Caco-2 (cell line): ENCODE measurements around the gene ABHD4. TPM values are rescaled to one million over a fixed set of nuclear protein-coding genes. Genes with fewer than 3 reads are reported as not detected.
"Not testable (repeated sequence)": the region's sequence is repeated elsewhere in the genome, so short reads cannot be mapped to it uniquely, and the experiment has no call there.

Experiments
- BruUV-seq: library from RNA; stranded (reverse); fragments of 400-500 nt; replicated peaks from 2 replicates; lab custom pipeline; 2021; lab: Mats Ljungman, UMichigan
- CTCF ChIA-PET: fragments of 300-600 bp; sonication (Branson Sonifier 250); formaldehyde crosslinking; loops from one replicate; lab custom pipeline; 2022; ENCODE audit warnings: antibody characterized with exemption; lab: Charles Lee
- POLR2A ChIA-PET: fragments of 300-600 bp; sonication (Branson Sonifier 250); formaldehyde crosslinking; loops from one replicate; lab custom pipeline; 2022; ENCODE audit warnings: antibody characterized with exemption; lab: Charles Lee
- DNase-seq, 2 experiments: peaks; one replicate each; pipeline versions ENCODE4 v3.0.0 to v3.0.0-alpha.2; 2020 to 2022
- H3K27me3 ChIP-seq: replicated peaks from 2 replicates; pipeline ENCODE4 v1.6.0; 2011; ENCODE audit warnings: low read length; ENCODE audit not compliant: control insufficient read depth, insufficient read depth
- H3K36me3 ChIP-seq: 2 replicates; pipeline ENCODE4 v1.5.1; 2011; ENCODE audit warnings: low read length; ENCODE audit not compliant: control insufficient read depth, insufficient read depth
- H3K4me1 ChIP-seq: fragments of 250-450 bp; sonication (Bioruptor Pico); 2 replicates; pipeline ENCODE4 v1.5.1; 2020; ENCODE audit warnings: mild to moderate bottlenecking
- H3K4me3 ChIP-seq: 2 replicates; pipeline ENCODE4 v1.5.1; 2011; ENCODE audit warnings: low read depth, mild to moderate bottlenecking, control low read depth, low read length
- H3K9me3 ChIP-seq: fragments of 250-450 bp; sonication (Bioruptor Pico); 2 replicates; pipeline ENCODE4 v1.5.1; 2020; ENCODE audit warnings: mild to moderate bottlenecking, moderate library complexity
- H3K27ac Mint-ChIP-seq: one replicate; pipeline ENCODE4 v1.8.0; 2022; ENCODE audit warnings: mixed read lengths; ENCODE audit not compliant: unreplicated experiment
- H3K27me3 Mint-ChIP-seq: one replicate; pipeline ENCODE4 v1.8.0; 2022; ENCODE audit warnings: mixed read lengths; ENCODE audit not compliant: insufficient read depth, unreplicated experiment
- H3K36me3 Mint-ChIP-seq: one replicate; pipeline ENCODE4 v1.8.0; 2022; ENCODE audit warnings: mild to moderate bottlenecking, mixed read lengths; ENCODE audit not compliant: insufficient read depth, unreplicated experiment
- H3K4me1 Mint-ChIP-seq: one replicate; pipeline ENCODE4 v1.8.0; 2022; ENCODE audit warnings: low read depth, mixed read lengths; ENCODE audit not compliant: unreplicated experiment
- H3K4me3 Mint-ChIP-seq: one replicate; pipeline ENCODE4 v1.8.0; 2022; ENCODE audit warnings: mild to moderate bottlenecking, moderate library complexity, mixed read lengths; ENCODE audit not compliant: unreplicated experiment
- H3K9me3 Mint-ChIP-seq: one replicate; pipeline ENCODE4 v1.8.0; 2022; ENCODE audit warnings: mixed read lengths; ENCODE audit not compliant: unreplicated experiment
- CTCF ChIP-seq, 2 experiments: fragments of 200-600 bp in 1 of 2; IDR thresholded peaks; 1 replicate in 1 of 2; 2 replicates in 1 of 2; pipeline versions ENCODE4 v1.5.1 to v1.8.0; 2011 to 2022; ENCODE audit warnings: antibody characterized with exemption in 1 of 2, control low read depth in 1 of 2, inconsistent platforms in 1 of 2, low read depth in 1 of 2, low read length in 1 of 2, mild to moderate bottlenecking in 1 of 2, moderate library complexity in 1 of 2; ENCODE audit not compliant: insufficient read depth in 1 of 2, severe bottlenecking in 1 of 2, unreplicated experiment in 1 of 2
- intact Hi-C: fragments of 100-400 bp; cut with micrococcal nuclease; formaldehyde crosslinking; loops from one replicate; pipeline ENCODE4 v1.10.0; 2022; ENCODE audit not compliant: unreplicated experiment
- total RNA-seq: library from RNA; stranded (reverse); gene quantifications from 2 replicates; pipeline ENCODE4 v1.2.3, GENCODE V29; 2022

ABHD4 gene
- total RNA-seq, 1 experiment from 2014 or later = 73.5 TPM

- Histone ChIP-seq H3K36me3 (no peaks in the 10 kb centered on the region), H3K27me3 (no peaks in the 10 kb centered on the region), H3K9me3 (no peaks in the 10 kb centered on the region), H3K4me1 (peaks cover 27% of the 10 kb centered on the region), H3K4me3 (no peak overlapping the region)
- POLR2A ChIA-PET = interaction anchor here (0.5 to 0.8 kb wide), 2 partner anchors 37 to 356 kb away, joined by 3 to 5 read pairs; partner anchors contain the start of gene DAD1
- H3K4me3 Mint-ChIP-seq = no peak overlapping the region
- no peak for DNase-seq
- no peak overlapping the region for H3K27ac Mint-ChIP-seq
- intact Hi-C loops = loop anchor here (10.0 kb wide), 1 partner anchor 238 kb away; no protein-coding TSS in a partner anchor
- no peaks in the 10 kb centered on the region for H3K9me3 Mint-ChIP-seq
- no peak for TF ChIP-seq CTCF (IDR thresholded peaks at IDR 0.05; ENCODE audit: insufficient read depth in 1 of 2, low read depth in 1 of 2, low read length in 1 of 2, severe bottlenecking in 1 of 2, unreplicated experiment in 1 of 2)
- CTCF ChIA-PET = interaction anchor here (1.4 to 2.1 kb wide), 2 partner anchors 18 to 101 kb away, joined by 6 to 11 read pairs; no protein-coding TSS in a partner anchor
- no TSS peak for BruUV-seq
- H3K27me3 Mint-ChIP-seq = no peaks in the 10 kb centered on the region
- H3K4me1 Mint-ChIP-seq = peaks cover 24% of the 10 kb centered on the region
- peaks cover 6% of the 10 kb centered on the region for H3K36me3 Mint-ChIP-seq
Measured at GRCh38 chr14:22552827-22553076, 45.3 kb upstream of the ABHD4 start.

DNA sequence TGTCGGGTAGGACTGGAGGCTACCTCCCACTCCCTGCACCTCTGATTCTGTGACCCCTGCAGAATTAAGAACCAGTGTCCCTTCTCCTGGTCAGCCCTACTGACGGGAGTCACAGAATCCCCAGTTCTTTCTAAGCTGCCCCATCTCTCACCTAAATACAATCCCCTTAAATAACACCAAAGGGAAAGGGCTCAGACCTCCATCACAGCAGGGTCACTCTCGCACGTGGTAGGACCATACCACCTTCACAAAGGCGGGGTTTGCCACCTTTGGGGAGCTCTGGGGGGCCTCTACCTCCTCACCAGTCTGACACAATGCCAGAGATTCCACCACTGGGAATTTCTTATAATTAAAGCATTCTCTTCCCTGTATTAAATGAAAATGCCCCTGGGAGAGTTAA, 44.7 kb upstream of the ABHD4 start:
- no TSS peak for BruUV-seq
- Mint-ChIP-seq H3K36me3 (peaks cover 1% of the 10 kb centered on the region), H3K4me3 (no peak overlapping the region), H3K27me3 (no peaks in the 10 kb centered on the region), H3K4me1 (peaks cover 20% of the 10 kb centered on the region), H3K9me3 (no peaks in the 10 kb centered on the region), H3K27ac (no peak overlapping the region)
- no peak for TF ChIP-seq CTCF (IDR thresholded peaks at IDR 0.05; ENCODE audit: insufficient read depth in 1 of 2, low read depth in 1 of 2, low read length in 1 of 2, severe bottlenecking in 1 of 2, unreplicated experiment in 1 of 2)
- peaks cover 28% of the 10 kb centered on the region for H3K4me1 ChIP-seq
- ChIA-PET POLR2A (interaction anchor here (0.8 kb wide), 1 partner anchor 36 kb away, joined by 3 read pairs; the partner anchor contains the start of gene DAD1), CTCF (interaction anchor here (1.4 to 2.1 kb wide), 2 partner anchors 17 to 100 kb away, joined by 6 to 11 read pairs; no protein-coding TSS in a partner anchor)
- H3K36me3 ChIP-seq = no peaks in the 10 kb centered on the region
- H3K27me3 ChIP-seq = no peaks in the 10 kb centered on the region
- intact Hi-C loops = loop anchor here (10.0 kb wide), 1 partner anchor 239 kb away; no protein-coding TSS in a partner anchor
- no peak for DNase-seq
- H3K9me3 ChIP-seq = no peaks in the 10 kb centered on the region
- H3K4me3 ChIP-seq = no peak overlapping the region

- H3K36me3 ChIP-seq, H3K27me3 ChIP-seq, H3K27ac Mint-ChIP-seq, H3K9me3 ChIP-seq, H3K4me3 ChIP-seq, BruUV-seq, H3K27me3 Mint-ChIP-seq, POLR2A ChIA-PET, H3K4me3 Mint-ChIP-seq, DNase-seq, H3K36me3 Mint-ChIP-seq, H3K9me3 Mint-ChIP-seq: not testable (repeated sequence)
- intact Hi-C loops = loop anchor here (10.0 kb wide), 1 partner anchor 239 kb away; no protein-coding TSS in a partner anchor
- H3K4me1 Mint-ChIP-seq = peaks cover 21% of the 10 kb centered on the region
- CTCF ChIA-PET = interaction anchor here (2.1 kb wide), 1 partner anchor 16 kb away, joined by 11 read pairs; no protein-coding TSS in a partner anchor
- H3K4me1 ChIP-seq = peaks cover 29% of the 10 kb centered on the region
Measured at GRCh38 chr14:22553861-22554497, 44.1 kb upstream of the ABHD4 start.
